ENCODE measurements around the gene NCAM1.
A peak's percentile ranks its signal among the peaks of the same experiment; 100 is the strongest.
"Not testable (repeated sequence)": the region's sequence is repeated elsewhere in the genome, so short reads cannot be mapped to it uniquely, and the experiment has no call there.

Gene NCAM1

GRCh38 chr11:113282898-113283437 is 321.7 kb downstream of the NCAM1 start:
- DNase-seq, result no peak

- no peak for DNase-seq
Observed at GRCh38 chr11:113283881-113284280, 322.7 kb downstream of the NCAM1 start.

- DNase-seq, result no peak
Observed at GRCh38 chr11:113286009-113286408, 324.8 kb downstream of the NCAM1 start.

GRCh38 chr11:113286509-113287497 is 325.6 kb downstream of the NCAM1 start:
- DNase-seq, result no peak

GRCh38 chr11:113287801-113288200 is 326.6 kb downstream of the NCAM1 start:
- DNase-seq, result no peak

GRCh38 chr11:113288286-113288863 is 327.2 kb downstream of the NCAM1 start:
- DNase-seq, result no peak

GRCh38 chr11:113289431-113290187 is 328.4 kb downstream of the NCAM1 start:
- DNase-seq, result peak; percentile 72

GRCh38 chr11:113293936-113294335 is 332.7 kb downstream of the NCAM1 start:
- no peak for DNase-seq

GRCh38 chr11:113295993-113296392 is 334.8 kb downstream of the NCAM1 start:
- DNase-seq, result no peak

GRCh38 chr11:113296447-113297205 is 335.4 kb downstream of the NCAM1 start:
- DNase-seq, result no peak

- DNase-seq, result not testable (repeated sequence)
Observed at GRCh38 chr11:113298496-113298895, 337.3 kb downstream of the NCAM1 start.

- no peak for DNase-seq
Observed at GRCh38 chr11:113304916-113305315, 343.7 kb downstream of the NCAM1 start.

- peak; percentile 71 for DNase-seq
Observed at GRCh38 chr11:113305440-113306336, 344.5 kb downstream of the NCAM1 start.

- no peak for DNase-seq
Observed at GRCh38 chr11:113308601-113309000, 347.4 kb downstream of the NCAM1 start.

GRCh38 chr11:113311536-113311935 is 350.3 kb downstream of the NCAM1 start:
- no peak for DNase-seq

GRCh38 chr11:113313601-113314000 is 352.4 kb downstream of the NCAM1 start:
- no peak for DNase-seq

GRCh38 chr11:113314065-113314388 is 352.8 kb downstream of the NCAM1 start:
- DNase-seq, result no peak

GRCh38 chr11:113314389-113315301 is 353.4 kb downstream of the NCAM1 start, which contains the start of gene TTC12:
Gene TTC12, plus strand, starts transcription at chr11:113314583. Its CDS starts 1,675 bp downstream, at chr11:113316258.
- peak; percentile 95 for DNase-seq

- no peak for DNase-seq
Observed at GRCh38 chr11:113315811-113316210, 354.6 kb downstream of the NCAM1 start.

GRCh38 chr11:113316256-113316655 is 355.0 kb downstream of the NCAM1 start:
- no peak for DNase-seq

Measured in suppressor macrophage treated with lipopolysaccharide for 4 hours (primary cell).